HEK293T (cell line): ENCODE data around the gene DHRS13.

Experiments
- CTCF ChIA-PET: fragments of 350-600 bp; formaldehyde crosslinking; extraction: SDS; loops from one replicate; lab custom pipeline; 2021; ENCODE audit warnings: antibody characterized with exemption, inconsistent platforms; lab: Yijun Ruan, JAX
- POLR2A ChIA-PET: fragments of 350-600 bp; formaldehyde crosslinking; extraction: SDS; loops from one replicate; lab custom pipeline; 2020; ENCODE audit warnings: antibody characterized with exemption, inconsistent platforms; lab: Yijun Ruan, JAX
- DNase-seq: peaks from one replicate; pipeline ENCODE4 v3.0.0; 2012; ENCODE audit warnings: mixed read lengths; ENCODE audit errors: extremely low spot score
- ARNT ChIP-seq: fragments of 450-650 bp; IDR thresholded peaks from 2 replicates; pipeline ENCODE4 v1.6.1; 2017; ENCODE audit warnings: mild to moderate bottlenecking
- BHLHE40 ChIP-seq: fragments of 450-650 bp; IDR thresholded peaks from 2 replicates; pipeline ENCODE4 v1.6.1; 2016; ENCODE audit warnings: mild to moderate bottlenecking, moderate library complexity, borderline replicate concordance
- CTBP1 ChIP-seq: fragments of 450-650 bp; IDR thresholded peaks from 2 replicates; pipeline ENCODE4 v1.6.1; 2016; ENCODE audit warnings: borderline replicate concordance
- ELF4 ChIP-seq: fragments of 450-650 bp; IDR thresholded peaks from 2 replicates; pipeline ENCODE4 v1.6.1; 2017; ENCODE audit warnings: antibody characterized with exemption
- FOXA1 ChIP-seq: fragments of 450-650 bp; IDR thresholded peaks from 2 replicates; pipeline ENCODE4 v1.6.1; 2016; ENCODE audit warnings: mild to moderate bottlenecking
- FOXK2 ChIP-seq: fragments of 450-650 bp; IDR thresholded peaks from 2 replicates; pipeline ENCODE4 v1.6.1; 2016; ENCODE audit warnings: mild to moderate bottlenecking
- FOXM1 ChIP-seq: fragments of 450-650 bp; IDR thresholded peaks from 2 replicates; pipeline ENCODE4 v1.6.1; 2017; ENCODE audit warnings: mild to moderate bottlenecking, borderline replicate concordance
- HDGF ChIP-seq: fragments of 450-650 bp; IDR thresholded peaks from 2 replicates; pipeline ENCODE4 v1.6.1; 2017; ENCODE audit warnings: antibody characterized with exemption, borderline replicate concordance
- L3MBTL2 ChIP-seq: fragments of 450-650 bp; conservative IDR thresholded peaks from 2 replicates; pipeline ENCODE4 v1.6.1; 2016; ENCODE audit warnings: mild to moderate bottlenecking
- LEF1 ChIP-seq: fragments of 450-650 bp; IDR thresholded peaks from 2 replicates; pipeline ENCODE4 v1.6.1; 2017; ENCODE audit warnings: mild to moderate bottlenecking, borderline replicate concordance
- NFRKB ChIP-seq: fragments of 450-650 bp; IDR thresholded peaks from 2 replicates; pipeline ENCODE4 v1.6.1; 2016; ENCODE audit warnings: mild to moderate bottlenecking, moderate library complexity
- PKNOX1 ChIP-seq: fragments of 450-650 bp; IDR thresholded peaks from 2 replicates; pipeline ENCODE4 v1.6.1; 2016
- SP1 ChIP-seq: fragments of 450-650 bp; IDR thresholded peaks from 2 replicates; pipeline ENCODE4 v1.6.1; 2017
- SUZ12 ChIP-seq: fragments of 450-650 bp; IDR thresholded peaks from 2 replicates; pipeline ENCODE4 v1.6.1; 2016; ENCODE audit warnings: mild to moderate bottlenecking
- TARDBP ChIP-seq: fragments of 450-650 bp; IDR thresholded peaks from 2 replicates; pipeline ENCODE4 v1.6.1; 2016
- ZNF384 ChIP-seq: fragments of 450-650 bp; IDR thresholded peaks from 2 replicates; pipeline ENCODE4 v1.6.1; 2016

DHRS13 gene

GRCh38 chr17:28882154-28882895 lies 20.6 kb downstream of the DHRS13 start:
- TF ChIP-seq BHLHE40 (no peak), FOXK2 (no peak), PKNOX1 (no peak), HDGF (no peak), NFRKB (no peak), L3MBTL2 (no peak)
- ChIA-PET POLR2A (interaction anchor here (1.2 to 1.3 kb wide), 3 partner anchors 16 to 163 kb away, joined by 3 to 4 read pairs (median 4); partner anchors contain the start of genes ERAL1 and RPL23A), CTCF (no interaction called here)
- DNase-seq: no peak

- POLR2A ChIA-PET: interaction anchor here (1.3 kb wide), 2 partner anchors 17 to 26 kb away, joined by 3 to 4 read pairs; partner anchors contain the start of gene ERAL1
- CTCF ChIA-PET: no interaction called here
- TF ChIP-seq PKNOX1 (no peak), ZNF384 (no peak), LEF1 (no peak), CTBP1 (no peak)
Observed at GRCh38 chr17:28881533-28882056, 21.3 kb downstream of the DHRS13 start.

GRCh38 chr17:28880572-28880945 lies 22.3 kb downstream of the DHRS13 start:
- POLR2A ChIA-PET: no interaction called here
- no peak for DNase-seq
- CTCF ChIA-PET: no interaction called here
- TF ChIP-seq HDGF: no peak
- no peak for TF ChIP-seq FOXM1
- TF ChIP-seq ZNF384: no peak
- no peak for TF ChIP-seq L3MBTL2
- TF ChIP-seq SP1: no peak
- no peak for TF ChIP-seq CTBP1
- no peak for TF ChIP-seq TARDBP
- TF ChIP-seq FOXK2: no peak
- TF ChIP-seq SUZ12: no peak
- no peak for TF ChIP-seq NFRKB
- TF ChIP-seq PKNOX1: no peak
- no peak for TF ChIP-seq BHLHE40
- TF ChIP-seq LEF1: no peak
- no peak for TF ChIP-seq ARNT
- TF ChIP-seq ELF4: no peak
- no peak for TF ChIP-seq FOXA1

More at GRCh38 chr17:28881533-28882056, 21.3 kb downstream of the DHRS13 start:
- no peak for DNase-seq

GRCh38 chr17:28879886-28880571 lies 22.9 kb downstream of the DHRS13 start:
- no peak for DNase-seq
- ChIA-PET POLR2A (interaction anchor here (1.1 kb wide), 1 partner anchor 152 kb away, joined by 5 read pairs; the partner anchor contains the start of gene NEK8), CTCF (interaction anchor here (1.8 kb wide), 1 partner anchor 117 kb away, joined by 9 read pairs; no protein-coding TSS in a partner anchor)
- TF ChIP-seq ARNT: no peak

- TF ChIP-seq TARDBP (no peak), PKNOX1 (no peak), NFRKB (no peak), LEF1 (no peak)
- ChIA-PET POLR2A (interaction anchor here (1.1 kb wide), 2 partner anchors 151 to 154 kb away, joined by 4 to 5 read pairs; partner anchors contain the start of gene NEK8), CTCF (interaction anchor here (1.8 kb wide), 1 partner anchor 116 kb away, joined by 9 read pairs; no protein-coding TSS in a partner anchor)
- peak; percentile 32 for DNase-seq
Observed at GRCh38 chr17:28878981-28879380, 23.9 kb downstream of the DHRS13 start.
